ENCODE results near the gene TSHR.
"Not testable (repeated sequence)": the region's sequence is repeated elsewhere in the genome, so short reads cannot be mapped to it uniquely, and the experiment has no call there.

TSHR gene

GRCh38 chr14:81004575-81004974 is 49.2 kb downstream of the TSHR start:
- H3K4me1 Mint-ChIP-seq: no peaks in the 10 kb centered on the region
- H3K4me3 Mint-ChIP-seq: no peak overlapping the region
- ATAC-seq: no peak
- H3K27me3 Mint-ChIP-seq: peaks cover 10% of the 10 kb centered on the region
- H3K27ac Mint-ChIP-seq: no peak overlapping the region
- H3K9me3 Mint-ChIP-seq: no peaks in the 10 kb centered on the region
- H3K36me3 Mint-ChIP-seq: no peaks in the 10 kb centered on the region

GRCh38 chr14:81005540-81006228 is 50.3 kb downstream of the TSHR start:
- Mint-ChIP-seq H3K36me3 (no peaks in the 10 kb centered on the region), H3K27me3 (peaks cover 10% of the 10 kb centered on the region), H3K27ac (no peak overlapping the region), H3K4me3 (no peak overlapping the region), H3K4me1 (no peaks in the 10 kb centered on the region), H3K9me3 (no peaks in the 10 kb centered on the region)
- ATAC-seq: no peak

GRCh38 chr14:81006266-81006665 is 50.8 kb downstream of the TSHR start:
- ATAC-seq: no peak
- H3K27me3 Mint-ChIP-seq: peaks cover 10% of the 10 kb centered on the region
- no peaks in the 10 kb centered on the region for H3K4me1 Mint-ChIP-seq
- no peaks in the 10 kb centered on the region for H3K9me3 Mint-ChIP-seq
- no peaks in the 10 kb centered on the region for H3K36me3 Mint-ChIP-seq
- no peak overlapping the region for H3K4me3 Mint-ChIP-seq
- no peak overlapping the region for H3K27ac Mint-ChIP-seq

GRCh38 chr14:81007131-81007530 is 51.7 kb downstream of the TSHR start:
- Mint-ChIP-seq H3K4me3 (no peak overlapping the region), H3K27me3 (peaks cover 2% of the 10 kb centered on the region), H3K9me3 (no peaks in the 10 kb centered on the region), H3K36me3 (no peaks in the 10 kb centered on the region), H3K27ac (no peak overlapping the region), H3K4me1 (no peaks in the 10 kb centered on the region)
- ATAC-seq: no peak

- Mint-ChIP-seq H3K4me1 (no peaks in the 10 kb centered on the region), H3K27ac (no peak overlapping the region), H3K36me3 (no peaks in the 10 kb centered on the region), H3K9me3 (no peaks in the 10 kb centered on the region), H3K27me3 (no peaks in the 10 kb centered on the region), H3K4me3 (no peak overlapping the region)
- no peak for ATAC-seq
Measured at GRCh38 chr14:81009346-81009745, 53.9 kb downstream of the TSHR start.

GRCh38 chr14:81018251-81018650 is 62.8 kb downstream of the TSHR start:
- no peak overlapping the region for H3K27ac Mint-ChIP-seq
- no peaks in the 10 kb centered on the region for H3K36me3 Mint-ChIP-seq
- no peak overlapping the region for H3K4me3 Mint-ChIP-seq
- H3K27me3 Mint-ChIP-seq: peaks cover 20% of the 10 kb centered on the region
- H3K9me3 Mint-ChIP-seq: no peaks in the 10 kb centered on the region
- no peak for ATAC-seq
- H3K4me1 Mint-ChIP-seq: no peaks in the 10 kb centered on the region

GRCh38 chr14:81018684-81019083 is 63.3 kb downstream of the TSHR start:
- ATAC-seq: no peak
- Mint-ChIP-seq H3K27me3 (peaks cover 20% of the 10 kb centered on the region), H3K9me3 (no peaks in the 10 kb centered on the region), H3K36me3 (no peaks in the 10 kb centered on the region), H3K27ac (no peak overlapping the region), H3K4me1 (no peaks in the 10 kb centered on the region), H3K4me3 (no peak overlapping the region)

GRCh38 chr14:81019113-81019512 is 63.7 kb downstream of the TSHR start:
- H3K4me3 Mint-ChIP-seq, ATAC-seq, H3K36me3 Mint-ChIP-seq, H3K4me1 Mint-ChIP-seq, H3K9me3 Mint-ChIP-seq, H3K27ac Mint-ChIP-seq: not testable (repeated sequence)
- H3K27me3 Mint-ChIP-seq: peaks cover 20% of the 10 kb centered on the region

GRCh38 chr14:81023095-81023710 is 67.8 kb downstream of the TSHR start:
- Mint-ChIP-seq H3K27ac (no peak overlapping the region), H3K4me1 (no peaks in the 10 kb centered on the region), H3K36me3 (no peaks in the 10 kb centered on the region), H3K4me3 (no peak overlapping the region), H3K9me3 (no peaks in the 10 kb centered on the region), H3K27me3 (peaks cover 2% of the 10 kb centered on the region)
- ATAC-seq: no peak

GRCh38 chr14:81028461-81028860 is 73.0 kb downstream of the TSHR start:
- Mint-ChIP-seq H3K36me3 (no peaks in the 10 kb centered on the region), H3K4me1 (no peaks in the 10 kb centered on the region), H3K27ac (no peak overlapping the region), H3K4me3 (no peak overlapping the region), H3K27me3 (peaks cover 9% of the 10 kb centered on the region), H3K9me3 (no peaks in the 10 kb centered on the region)
- ATAC-seq: no peak

GRCh38 chr14:81031488-81031887 is 76.1 kb downstream of the TSHR start:
- Mint-ChIP-seq H3K27ac (no peak overlapping the region), H3K4me1 (no peaks in the 10 kb centered on the region), H3K27me3 (peaks cover 18% of the 10 kb centered on the region), H3K36me3 (no peaks in the 10 kb centered on the region), H3K9me3 (no peaks in the 10 kb centered on the region), H3K4me3 (no peak overlapping the region)
- ATAC-seq: no peak

- H3K36me3 Mint-ChIP-seq: no peaks in the 10 kb centered on the region
- peaks cover 18% of the 10 kb centered on the region for H3K27me3 Mint-ChIP-seq
- no peak for ATAC-seq
- H3K4me1 Mint-ChIP-seq: no peaks in the 10 kb centered on the region
- H3K9me3 Mint-ChIP-seq: no peaks in the 10 kb centered on the region
- H3K4me3 Mint-ChIP-seq: no peak overlapping the region
- no peak overlapping the region for H3K27ac Mint-ChIP-seq
Measured at GRCh38 chr14:81033698-81034240, 78.3 kb downstream of the TSHR start.

- Mint-ChIP-seq H3K9me3 (peaks cover 12% of the 10 kb centered on the region), H3K27ac (no peak overlapping the region), H3K36me3 (no peaks in the 10 kb centered on the region), H3K27me3 (peaks cover 7% of the 10 kb centered on the region), H3K4me3 (no peak overlapping the region), H3K4me1 (no peaks in the 10 kb centered on the region)
- ATAC-seq: no peak
Measured at GRCh38 chr14:81042438-81042837, 87.0 kb downstream of the TSHR start.

GRCh38 chr14:81051547-81051946 is 96.1 kb downstream of the TSHR start:
- Mint-ChIP-seq H3K36me3 (peaks cover 10% of the 10 kb centered on the region), H3K27ac (no peak overlapping the region), H3K4me1 (no peaks in the 10 kb centered on the region), H3K4me3 (no peak overlapping the region), H3K9me3 (peaks cover 27% of the 10 kb centered on the region), H3K27me3 (no peaks in the 10 kb centered on the region)
- ATAC-seq: no peak

GRCh38 chr14:81054057-81054456 is 98.6 kb downstream of the TSHR start:
- not testable (repeated sequence) for H3K4me3 Mint-ChIP-seq, ATAC-seq, H3K4me1 Mint-ChIP-seq, H3K27ac Mint-ChIP-seq, H3K27me3 Mint-ChIP-seq
- H3K36me3 Mint-ChIP-seq: peaks cover 10% of the 10 kb centered on the region
- peaks cover 27% of the 10 kb centered on the region for H3K9me3 Mint-ChIP-seq

GRCh38 chr14:81055971-81056370 is 100.5 kb downstream of the TSHR start:
- Mint-ChIP-seq H3K27me3 (no peaks in the 10 kb centered on the region), H3K9me3 (peaks cover 27% of the 10 kb centered on the region), H3K36me3 (peaks cover 10% of the 10 kb centered on the region), H3K4me3 (no peak overlapping the region), H3K4me1 (no peaks in the 10 kb centered on the region), H3K27ac (no peak overlapping the region)
- no peak for ATAC-seq

Data from stimulated activated memory B cell treated with anti-CD40 and anti-IgM and Interleukin-4, amounts not matched to agents 10 μg/mL and 1 μg/mL and 100 μg/mL, for 72 hours (primary cell).